ENCODE results near the gene ENO2.

The ENO2 gene

DNA sequence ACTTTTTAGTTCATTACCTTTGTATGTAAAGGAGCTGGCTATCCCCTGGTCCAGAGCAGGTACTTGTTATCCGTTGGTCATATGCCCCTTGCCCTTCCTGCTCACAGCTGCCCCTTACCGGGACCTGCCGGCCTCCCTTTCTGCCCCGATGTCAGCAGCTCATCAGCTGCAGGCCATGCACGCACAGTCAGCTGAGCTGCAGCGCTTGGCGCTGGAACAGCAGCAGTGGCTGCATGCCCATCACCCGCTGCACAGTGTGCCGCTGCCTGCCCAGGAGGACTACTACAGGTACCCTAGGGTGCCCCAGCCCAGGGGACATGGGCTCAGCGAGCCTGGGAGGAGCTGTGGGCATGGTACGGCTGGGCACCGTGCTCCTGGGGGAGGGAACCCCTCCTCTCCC is 26.9 kb downstream of the ENO2 start:
- no peak for DNase-seq (ENCODE audit: low read depth)
- TF ChIP-seq, protein P1, sequence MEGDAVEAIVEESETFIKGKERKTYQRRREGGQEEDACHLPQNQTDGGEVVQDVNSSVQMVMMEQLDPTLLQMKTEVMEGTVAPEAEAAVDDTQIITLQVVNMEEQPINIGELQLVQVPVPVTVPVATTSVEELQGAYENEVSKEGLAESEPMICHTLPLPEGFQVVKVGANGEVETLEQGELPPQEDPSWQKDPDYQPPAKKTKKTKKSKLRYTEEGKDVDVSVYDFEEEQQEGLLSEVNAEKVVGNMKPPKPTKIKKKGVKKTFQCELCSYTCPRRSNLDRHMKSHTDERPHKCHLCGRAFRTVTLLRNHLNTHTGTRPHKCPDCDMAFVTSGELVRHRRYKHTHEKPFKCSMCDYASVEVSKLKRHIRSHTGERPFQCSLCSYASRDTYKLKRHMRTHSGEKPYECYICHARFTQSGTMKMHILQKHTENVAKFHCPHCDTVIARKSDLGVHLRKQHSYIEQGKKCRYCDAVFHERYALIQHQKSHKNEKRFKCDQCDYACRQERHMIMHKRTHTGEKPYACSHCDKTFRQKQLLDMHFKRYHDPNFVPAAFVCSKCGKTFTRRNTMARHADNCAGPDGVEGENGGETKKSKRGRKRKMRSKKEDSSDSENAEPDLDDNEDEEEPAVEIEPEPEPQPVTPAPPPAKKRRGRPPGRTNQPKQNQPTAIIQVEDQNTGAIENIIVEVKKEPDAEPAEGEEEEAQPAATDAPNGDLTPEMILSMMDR (conservative IDR thresholded peaks at IDR 0.05; ENCODE audit: low read depth, low read length) = no peak
- no peak overlapping the region for H3K4me3 ChIP-seq (ENCODE audit: low read depth, low read length)

DNA sequence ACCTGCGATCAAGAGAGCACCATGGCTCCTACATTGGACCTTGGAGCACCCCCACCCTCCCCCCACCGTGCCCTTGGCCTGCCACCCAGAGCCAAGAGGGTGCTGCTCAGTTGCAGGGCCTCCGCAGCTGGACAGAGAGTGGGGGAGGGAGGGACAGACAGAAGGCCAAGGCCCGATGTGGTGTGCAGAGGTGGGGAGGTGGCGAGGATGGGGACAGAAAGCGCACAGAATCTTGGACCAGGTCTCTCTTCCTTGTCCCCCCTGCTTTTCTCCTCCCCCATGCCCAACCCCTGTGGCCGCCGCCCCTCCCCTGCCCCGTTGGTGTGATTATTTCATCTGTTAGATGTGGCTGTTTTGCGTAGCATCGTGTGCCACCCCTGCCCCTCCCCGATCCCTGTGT is 27.4 kb downstream of the ENO2 start:
- TF ChIP-seq, protein P1 (conservative IDR thresholded peaks at IDR 0.05; ENCODE audit: low read depth, low read length) = no peak

DNA sequence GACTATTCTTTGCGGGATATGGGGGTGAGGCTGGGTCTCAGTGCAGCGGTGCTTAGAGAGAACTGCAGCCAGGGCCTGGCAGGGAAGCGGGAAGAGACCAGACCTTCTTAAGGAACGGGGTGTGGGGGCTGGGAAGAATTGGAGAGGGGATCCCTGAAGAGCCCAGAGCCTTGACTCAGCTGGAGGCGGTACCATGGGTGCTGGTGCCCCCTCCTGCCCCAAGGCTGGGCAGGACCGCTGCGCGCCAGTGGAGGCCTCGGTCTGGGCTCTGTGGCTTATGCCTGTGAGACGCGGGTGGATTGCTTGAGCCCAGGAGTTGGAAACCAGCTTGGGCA is 27.9 kb downstream of the ENO2 start:
- H3K4me3 ChIP-seq (ENCODE audit: low read depth, low read length) = no peak overlapping the region
- TF ChIP-seq, protein P1 (conservative IDR thresholded peaks at IDR 0.05; ENCODE audit: low read depth, low read length) = no peak
- no peak for DNase-seq (ENCODE audit: low read depth)

More for the DNA sequence above, 27.4 kb downstream of the ENO2 start:
- DNase-seq (ENCODE audit: low read depth) = no peak
- no peak overlapping the region for H3K4me3 ChIP-seq (ENCODE audit: low read depth, low read length)

DNA sequence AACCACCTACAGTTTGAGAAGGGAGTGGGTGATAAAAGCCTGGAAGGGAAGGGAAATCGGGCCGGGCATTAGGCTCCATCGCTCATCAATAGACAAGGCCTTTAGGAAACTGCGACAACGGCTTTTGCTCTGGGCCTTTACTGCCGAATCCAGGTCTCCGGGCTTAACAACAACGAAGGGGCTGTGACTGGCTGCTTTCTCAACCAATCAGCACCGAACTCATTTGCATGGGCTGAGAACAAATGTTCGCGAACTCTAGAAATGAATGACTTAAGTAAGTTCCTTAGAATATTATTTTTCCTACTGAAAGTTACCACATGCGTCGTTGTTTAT is 29.0 kb downstream of the ENO2 start:
- DNase-seq (ENCODE audit: low read depth) = peak; percentile 98
- TF ChIP-seq, protein P1 (conservative IDR thresholded peaks at IDR 0.05; ENCODE audit: low read depth, low read length) = no peak
- peak overlapping the region; percentile 86 for H3K4me3 ChIP-seq (ENCODE audit: low read depth, low read length)

DNA sequence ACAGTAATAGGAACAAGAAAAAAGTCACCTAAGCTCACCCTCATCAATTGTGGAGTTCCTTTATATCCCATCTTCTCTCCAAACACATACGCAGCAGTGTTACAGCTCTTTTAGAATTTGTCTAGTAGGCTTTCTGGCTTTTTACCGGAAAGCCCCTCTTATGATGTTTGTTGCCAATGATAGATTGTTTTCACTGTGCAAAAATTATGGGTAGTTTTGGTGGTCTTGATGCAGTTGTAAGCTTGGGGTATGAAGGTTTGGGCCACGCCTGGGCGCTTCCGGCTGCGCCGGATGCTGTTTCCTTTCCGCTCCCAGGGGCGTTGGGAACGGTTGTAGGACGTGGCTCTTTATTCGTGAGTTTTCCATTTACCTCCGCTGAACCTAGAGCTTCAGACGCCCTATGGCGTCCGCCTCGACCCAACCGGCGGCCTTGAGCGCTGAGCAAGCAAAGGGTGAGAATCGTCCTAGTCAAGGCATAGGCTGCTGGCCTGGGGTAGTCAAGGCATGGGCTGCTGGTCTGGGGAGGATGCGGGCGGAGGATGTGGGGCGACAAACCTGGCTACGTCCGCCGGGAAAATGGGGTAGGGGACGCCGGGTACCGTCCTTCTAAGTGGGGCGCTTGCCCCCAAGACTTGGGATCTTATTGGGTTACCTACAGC is 29.5 kb downstream of the ENO2 start, which contains the start of the genes C12orf57 and RNU7-1:
TSS of gene C12orf57 (plus strand) at position 301 of the 659 bp plus-strand sequence. CDS start at position 401, 100 bp downstream.
TSS of gene RNU7-1 (plus strand) at position 95 of the 659 bp plus-strand sequence.
- H3K4me3 ChIP-seq (ENCODE audit: low read depth, low read length) = peak within 1 kb of the TSS; percentile 86
- TF ChIP-seq, protein P1 (conservative IDR thresholded peaks at IDR 0.05; ENCODE audit: low read depth, low read length) = no peak
- peak; percentile 89 for DNase-seq (ENCODE audit: low read depth)

DNA sequence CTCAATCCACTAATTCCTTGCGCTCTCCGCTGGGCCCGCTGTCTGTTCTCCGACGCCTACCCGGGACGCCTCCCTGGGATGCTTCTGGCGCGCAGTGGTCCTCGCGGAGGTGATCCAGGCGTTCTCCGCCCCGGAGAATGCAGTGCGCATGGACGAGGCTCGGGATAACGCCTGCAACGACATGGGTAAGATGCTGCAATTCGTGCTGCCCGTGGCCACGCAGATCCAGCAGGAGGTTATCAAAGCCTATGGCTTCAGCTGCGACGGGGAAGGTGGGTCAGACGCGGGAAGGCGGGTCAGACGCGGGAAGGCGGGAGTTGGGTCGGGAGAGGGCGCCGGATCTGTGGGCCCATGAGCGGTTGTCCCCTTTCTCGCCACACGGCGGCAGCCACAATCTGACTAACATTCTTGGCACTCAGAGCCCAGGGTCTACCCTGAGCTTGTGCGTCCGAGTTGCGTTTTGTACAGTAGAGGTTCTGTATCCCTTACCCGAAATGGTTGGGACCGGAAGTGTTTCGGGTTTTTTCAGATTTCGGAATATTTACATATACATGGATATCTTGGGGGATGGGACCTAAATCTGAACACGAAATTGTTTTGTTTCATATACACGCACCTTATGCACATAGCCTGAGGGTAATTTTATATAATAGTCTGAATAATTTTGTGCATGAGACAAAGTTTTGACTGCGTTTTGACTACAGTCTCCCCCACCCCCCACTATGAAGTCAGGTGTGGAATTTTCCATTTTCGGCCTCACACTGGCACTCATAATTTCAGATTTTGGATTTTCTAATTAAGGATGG is 30.2 kb downstream of the ENO2 start:
- DNase-seq (ENCODE audit: low read depth) = peak; percentile 94
- H3K4me3 ChIP-seq (ENCODE audit: low read depth, low read length) = peak overlapping the region; percentile 86
- TF ChIP-seq, protein P1 (conservative IDR thresholded peaks at IDR 0.05; ENCODE audit: low read depth, low read length) = peak; percentile 86

Measured in choroid plexus epithelial cell (primary cell).